HG03175 (cell line): ENCODE results near the gene ATXN2.
"Not testable (repeated sequence)": the region's sequence is repeated elsewhere in the genome, so short reads cannot be mapped to it uniquely, and the experiment has no call there.

Experiments used
- ATAC-seq: cut with Tn5 transposase; IDR thresholded peaks from one replicate; pipeline ENCODE4 v1.9.1; 2021; ENCODE audit warnings: mild to moderate bottlenecking, moderate library complexity; ENCODE audit not compliant: unreplicated experiment

The ATXN2 gene

GRCh38 chr12:111602348-111602747 is 3.2 kb upstream of the ATXN2 start:
- no peak for ATAC-seq

- ATAC-seq, result not testable (repeated sequence)
These were observed 1.9 kb upstream of the ATXN2 start for GRCh38 chr12:111600986-111601385.

- no peak for ATAC-seq
These were observed 1.1 kb upstream of the ATXN2 start for GRCh38 chr12:111600205-111600642.

GRCh38 chr12:111599453-111600204 is 514 bp upstream of the ATXN2 start:
- peak; percentile 72 for ATAC-seq

- ATAC-seq, result peak; percentile 16
These were observed 1.1 kb downstream of the ATXN2 start for GRCh38 chr12:111597831-111598636.

GRCh38 chr12:111596985-111597830 is 1.9 kb downstream of the ATXN2 start:
- ATAC-seq, result no peak

GRCh38 chr12:111595341-111595835 is 3.7 kb downstream of the ATXN2 start:
- ATAC-seq, result not testable (repeated sequence)

- ATAC-seq, result not testable (repeated sequence)
These were observed 7.6 kb downstream of the ATXN2 start for GRCh38 chr12:111591399-111592010.

- ATAC-seq, result no peak
These were observed 8.6 kb downstream of the ATXN2 start for GRCh38 chr12:111590552-111590951.

- ATAC-seq, result no peak
These were observed 9.5 kb downstream of the ATXN2 start for GRCh38 chr12:111589601-111590000.

- no peak for ATAC-seq
These were observed 11.1 kb downstream of the ATXN2 start for GRCh38 chr12:111588010-111588409.

GRCh38 chr12:111586986-111587385 is 12.1 kb downstream of the ATXN2 start:
- no peak for ATAC-seq

- no peak for ATAC-seq
These were observed 13.4 kb downstream of the ATXN2 start for GRCh38 chr12:111585690-111586089.

- no peak for ATAC-seq
These were observed 14.2 kb downstream of the ATXN2 start for GRCh38 chr12:111584959-111585358.

GRCh38 chr12:111583506-111583905 is 15.6 kb downstream of the ATXN2 start:
- ATAC-seq, result not testable (repeated sequence)

- ATAC-seq, result no peak
These were observed 16.9 kb downstream of the ATXN2 start for GRCh38 chr12:111582133-111582747.

GRCh38 chr12:111581434-111582132 is 17.5 kb downstream of the ATXN2 start:
- ATAC-seq, result no peak

- ATAC-seq, result no peak
These were observed 18.4 kb downstream of the ATXN2 start for GRCh38 chr12:111580737-111581136.

- ATAC-seq, result no peak
These were observed 19.0 kb downstream of the ATXN2 start for GRCh38 chr12:111580119-111580425.

GRCh38 chr12:111578971-111579340 is 20.2 kb downstream of the ATXN2 start:
- no peak for ATAC-seq
